HG02571 (cell line): ENCODE measurements around the gene ADH4.
"Not testable (repeated sequence)": the region's sequence is repeated elsewhere in the genome, so short reads cannot be mapped to it uniquely, and the experiment has no call there.

Source experiments
- ATAC-seq: cut with Tn5 transposase; IDR thresholded peaks from one replicate; pipeline ENCODE4 v1.9.1; 2021; ENCODE audit warnings: mild to moderate bottlenecking, moderate library complexity; ENCODE audit not compliant: unreplicated experiment

Gene ADH4

GRCh38 chr4:99084595-99084994, 59.5 kb downstream of the ADH4 start:
- no peak for ATAC-seq

- no peak for ATAC-seq
Observed at GRCh38 chr4:99082192-99082591, 61.9 kb downstream of the ADH4 start.

- not testable (repeated sequence) for ATAC-seq
Observed at GRCh38 chr4:99080869-99081268, 63.2 kb downstream of the ADH4 start.

DNA sequence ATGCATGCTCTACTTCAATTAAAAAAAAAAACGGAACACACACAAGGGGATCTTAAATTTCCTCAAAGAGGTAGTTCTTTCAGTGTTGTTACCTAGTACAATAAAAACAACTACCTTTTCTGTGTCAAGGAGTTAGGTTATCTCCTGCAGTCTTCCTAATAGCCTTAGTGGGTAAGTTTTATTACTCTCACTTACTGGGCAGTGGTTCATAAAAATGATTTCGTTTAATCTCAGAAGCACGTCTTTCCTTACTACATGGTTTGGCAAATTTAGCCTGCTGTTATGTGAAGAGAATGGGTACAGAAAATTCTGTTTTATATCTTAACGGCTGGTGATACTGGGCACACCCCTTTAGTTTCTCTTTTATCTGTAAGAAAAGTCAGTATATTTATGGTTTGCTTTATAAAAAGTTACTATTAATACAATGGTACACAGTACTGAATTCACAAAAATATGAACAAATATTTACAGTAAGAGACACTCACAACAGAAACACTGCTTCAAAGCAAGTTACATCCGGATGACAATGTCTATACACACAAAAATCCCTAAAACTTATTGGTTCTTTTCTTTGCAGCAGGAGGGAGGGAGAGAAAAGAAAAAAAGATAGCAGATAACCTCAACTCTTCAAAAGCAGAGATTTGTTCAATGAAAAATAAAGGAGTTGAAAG, 64.3 kb downstream of the ADH4 start:
- ATAC-seq = no peak

- ATAC-seq = no peak
Observed at GRCh38 chr4:99078931-99079624, 65.0 kb downstream of the ADH4 start.

GRCh38 chr4:99078336-99078735, 65.8 kb downstream of the ADH4 start:
- no peak for ATAC-seq

- ATAC-seq = no peak
Observed at GRCh38 chr4:99077177-99077576, 66.9 kb downstream of the ADH4 start.

- no peak for ATAC-seq
Observed at GRCh38 chr4:99076292-99076976, 67.7 kb downstream of the ADH4 start.

DNA sequence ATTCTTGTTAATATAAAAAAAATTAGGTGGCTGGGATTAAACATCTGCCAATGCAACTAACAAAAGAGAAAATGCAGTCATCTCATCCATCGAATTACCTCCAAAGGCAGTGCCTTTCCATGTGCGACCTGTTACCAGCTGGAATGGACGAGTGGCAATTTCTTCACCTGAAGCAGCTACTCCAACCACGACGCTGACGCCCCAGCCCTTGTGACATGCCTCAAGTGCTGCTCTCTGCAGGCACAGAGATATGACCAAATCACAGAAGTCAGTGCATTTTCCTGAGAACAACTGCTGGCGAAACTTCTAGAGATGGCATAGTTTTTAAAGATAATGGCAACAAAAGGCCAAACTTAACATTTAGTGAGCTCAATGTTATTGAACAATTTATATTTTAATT, 69.3 kb downstream of the ADH4 start:
- no peak for ATAC-seq
